Measurements from ENCODE around the gene TXNDC2. TPM values are rescaled to one million over a fixed set of nuclear protein-coding genes. Genes with fewer than 3 reads are reported as not detected.

TXNDC2 gene
- total RNA-seq, 1 experiment from 2014 or later: 0.12 TPM

DNA sequence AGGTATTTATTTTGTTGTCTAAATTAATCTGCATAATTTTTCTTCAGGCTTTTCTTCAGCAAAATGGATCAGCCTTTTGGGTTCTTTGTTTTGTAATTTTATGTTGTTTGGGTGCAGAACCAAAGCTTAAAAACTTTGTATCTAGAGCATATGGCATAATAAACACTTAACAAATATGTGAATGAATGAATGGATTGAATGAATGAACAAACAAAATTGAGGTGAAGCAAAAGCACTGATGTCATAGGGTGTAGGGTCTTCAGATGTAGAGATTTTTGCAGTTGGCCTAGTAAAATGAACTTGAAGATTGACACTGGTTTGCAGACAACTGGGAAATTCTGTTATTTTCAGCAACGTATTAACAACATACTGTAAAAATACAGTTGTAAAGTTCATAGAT is 45.4 kb downstream of the TXNDC2 start:
- H3K9me2 ChIP-seq (ENCODE audit: insufficient read depth): no peaks in the 10 kb centered on the region
- no TSS peak for BruUV-seq (replicated peaks)
- H3K27ac ChIP-seq (ENCODE audit: low read depth, low read length): no peak overlapping the region
- ChIA-PET CTCF (no interaction called here), POLR2A (no interaction called here), RAD21 (ENCODE audit: low non-redundant PET in 1 of 2, low total read pairs in 2 of 2, uncharacterized antibody in 2 of 2, unreplicated experiment in 2 of 2) (no interaction called here)
- DNase-seq (ENCODE audit: low read depth, low spot score): no peak
- H2AFZ ChIP-seq (ENCODE audit: low read depth, low read length, poor library complexity, severe bottlenecking): no peak overlapping the region
- H3K9me3 ChIP-seq (ENCODE audit: control insufficient read depth in 1 of 2, insufficient read depth in 1 of 2, low read depth in 1 of 2, low read length in 2 of 2): no peaks in the 10 kb centered on the region
- intact Hi-C loops (cut with micrococcal nuclease): no loop called here
- H4K20me1 ChIP-seq (ENCODE audit: insufficient read depth): peaks cover 49% of the 10 kb centered on the region; the same call in 1 of the 2 replicates
- peaks cover 0 to 8% of the 10 kb centered on the region in 2 experiments; a peak in 3 of 4 replicates for H3K36me3 ChIP-seq (ENCODE audit: control insufficient read depth in 1 of 2, insufficient read depth in 2 of 2, low read length in 2 of 2)
- no peak overlapping the region for H3K9ac ChIP-seq (ENCODE audit: low read length)
- no peak for ATAC-seq
- peaks cover 18 to 66% of the 10 kb centered on the region in 2 experiments for H3K4me1 ChIP-seq (ENCODE audit: control insufficient read depth in 1 of 2, insufficient read depth in 2 of 2, low read length in 2 of 2)
- no peak overlapping the region for H3K4me2 ChIP-seq (ENCODE audit: low read length)
- no peaks in the 10 kb centered on the region for H3K27me3 ChIP-seq (ENCODE audit: insufficient read depth, low read length)
- TF ChIP-seq EZH2phosphoT487 (IDR thresholded peaks at IDR 0.05; ENCODE audit: borderline replicate concordance): no peak
- TF ChIP-seq YY1 (IDR thresholded peaks at IDR 0.05; ENCODE audit: extremely low read depth, insufficient replicate concordance, low read depth, low read length): no peak
- TF ChIP-seq, protein P1, sequence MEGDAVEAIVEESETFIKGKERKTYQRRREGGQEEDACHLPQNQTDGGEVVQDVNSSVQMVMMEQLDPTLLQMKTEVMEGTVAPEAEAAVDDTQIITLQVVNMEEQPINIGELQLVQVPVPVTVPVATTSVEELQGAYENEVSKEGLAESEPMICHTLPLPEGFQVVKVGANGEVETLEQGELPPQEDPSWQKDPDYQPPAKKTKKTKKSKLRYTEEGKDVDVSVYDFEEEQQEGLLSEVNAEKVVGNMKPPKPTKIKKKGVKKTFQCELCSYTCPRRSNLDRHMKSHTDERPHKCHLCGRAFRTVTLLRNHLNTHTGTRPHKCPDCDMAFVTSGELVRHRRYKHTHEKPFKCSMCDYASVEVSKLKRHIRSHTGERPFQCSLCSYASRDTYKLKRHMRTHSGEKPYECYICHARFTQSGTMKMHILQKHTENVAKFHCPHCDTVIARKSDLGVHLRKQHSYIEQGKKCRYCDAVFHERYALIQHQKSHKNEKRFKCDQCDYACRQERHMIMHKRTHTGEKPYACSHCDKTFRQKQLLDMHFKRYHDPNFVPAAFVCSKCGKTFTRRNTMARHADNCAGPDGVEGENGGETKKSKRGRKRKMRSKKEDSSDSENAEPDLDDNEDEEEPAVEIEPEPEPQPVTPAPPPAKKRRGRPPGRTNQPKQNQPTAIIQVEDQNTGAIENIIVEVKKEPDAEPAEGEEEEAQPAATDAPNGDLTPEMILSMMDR (IDR thresholded peaks at IDR 0.05 in 2 of 3, conservative IDR thresholded peaks at IDR 0.05 in 1 of 3; ENCODE audit: borderline replicate concordance in 1 of 3, insufficient read depth in 1 of 3, low read depth in 2 of 3, low read length in 2 of 3): no peak
- H3K79me2 ChIP-seq (ENCODE audit: insufficient read depth, low read length): peaks cover 100% of the 10 kb centered on the region
- no peak overlapping the region for H3K4me3 ChIP-seq (replicated peaks in 1 of 2; ENCODE audit: low read depth in 1 of 2, low read length in 2 of 2)

DNA sequence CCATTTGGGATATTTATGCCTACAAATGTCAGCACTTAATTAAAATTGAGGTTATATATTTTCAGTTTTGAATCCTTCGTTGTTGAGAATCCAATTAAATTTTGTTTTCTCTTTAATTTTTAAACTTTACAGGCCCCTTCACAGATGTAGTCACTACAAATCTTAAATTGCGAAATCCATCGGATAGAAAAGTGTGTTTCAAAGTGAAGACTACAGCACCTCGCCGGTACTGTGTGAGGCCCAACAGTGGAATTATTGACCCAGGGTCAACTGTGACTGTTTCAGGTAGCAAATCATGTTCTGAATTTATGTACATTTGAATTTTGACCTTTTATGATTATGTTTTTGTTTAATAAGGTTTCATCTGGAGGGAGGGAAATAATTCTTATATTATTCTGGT is 45.9 kb downstream of the TXNDC2 start:
- Histone ChIP-seq H3K9me3 (ENCODE audit: control insufficient read depth in 1 of 2, insufficient read depth in 1 of 2, low read depth in 1 of 2, low read length in 2 of 2) (no peaks in the 10 kb centered on the region), H3K9me2 (ENCODE audit: insufficient read depth) (no peaks in the 10 kb centered on the region), H3K36me3 (ENCODE audit: control insufficient read depth in 1 of 2, insufficient read depth in 2 of 2, low read length in 2 of 2) (peaks cover 4 to 13% of the 10 kb centered on the region in 2 experiments; a peak in 3 of 4 replicates), H3K4me2 (ENCODE audit: low read length) (no peak overlapping the region), H3K4me3 (replicated peaks in 1 of 2; ENCODE audit: low read depth in 1 of 2, low read length in 2 of 2) (no peak overlapping the region), H3K27ac (ENCODE audit: low read depth, low read length) (no peak overlapping the region), H2AFZ (ENCODE audit: low read depth, low read length, poor library complexity, severe bottlenecking) (no peak overlapping the region), H3K9ac (ENCODE audit: low read length) (no peak overlapping the region), H3K79me2 (ENCODE audit: insufficient read depth, low read length) (peaks cover 100% of the 10 kb centered on the region), H3K27me3 (ENCODE audit: insufficient read depth, low read length) (no peaks in the 10 kb centered on the region), H4K20me1 (ENCODE audit: insufficient read depth) (peaks cover 44% of the 10 kb centered on the region; the same call in 1 of the 2 replicates), H3K4me1 (ENCODE audit: control insufficient read depth in 1 of 2, insufficient read depth in 2 of 2, low read length in 2 of 2) (peaks cover 18 to 60% of the 10 kb centered on the region in 2 experiments)
- DNase-seq (ENCODE audit: low read depth, low spot score): no peak
- ChIA-PET POLR2A (no interaction called here), RAD21 (ENCODE audit: low non-redundant PET in 1 of 2, low total read pairs in 2 of 2, uncharacterized antibody in 2 of 2, unreplicated experiment in 2 of 2) (no interaction called here), CTCF (no interaction called here)
- no peak for ATAC-seq
- TF ChIP-seq, protein P2, sequence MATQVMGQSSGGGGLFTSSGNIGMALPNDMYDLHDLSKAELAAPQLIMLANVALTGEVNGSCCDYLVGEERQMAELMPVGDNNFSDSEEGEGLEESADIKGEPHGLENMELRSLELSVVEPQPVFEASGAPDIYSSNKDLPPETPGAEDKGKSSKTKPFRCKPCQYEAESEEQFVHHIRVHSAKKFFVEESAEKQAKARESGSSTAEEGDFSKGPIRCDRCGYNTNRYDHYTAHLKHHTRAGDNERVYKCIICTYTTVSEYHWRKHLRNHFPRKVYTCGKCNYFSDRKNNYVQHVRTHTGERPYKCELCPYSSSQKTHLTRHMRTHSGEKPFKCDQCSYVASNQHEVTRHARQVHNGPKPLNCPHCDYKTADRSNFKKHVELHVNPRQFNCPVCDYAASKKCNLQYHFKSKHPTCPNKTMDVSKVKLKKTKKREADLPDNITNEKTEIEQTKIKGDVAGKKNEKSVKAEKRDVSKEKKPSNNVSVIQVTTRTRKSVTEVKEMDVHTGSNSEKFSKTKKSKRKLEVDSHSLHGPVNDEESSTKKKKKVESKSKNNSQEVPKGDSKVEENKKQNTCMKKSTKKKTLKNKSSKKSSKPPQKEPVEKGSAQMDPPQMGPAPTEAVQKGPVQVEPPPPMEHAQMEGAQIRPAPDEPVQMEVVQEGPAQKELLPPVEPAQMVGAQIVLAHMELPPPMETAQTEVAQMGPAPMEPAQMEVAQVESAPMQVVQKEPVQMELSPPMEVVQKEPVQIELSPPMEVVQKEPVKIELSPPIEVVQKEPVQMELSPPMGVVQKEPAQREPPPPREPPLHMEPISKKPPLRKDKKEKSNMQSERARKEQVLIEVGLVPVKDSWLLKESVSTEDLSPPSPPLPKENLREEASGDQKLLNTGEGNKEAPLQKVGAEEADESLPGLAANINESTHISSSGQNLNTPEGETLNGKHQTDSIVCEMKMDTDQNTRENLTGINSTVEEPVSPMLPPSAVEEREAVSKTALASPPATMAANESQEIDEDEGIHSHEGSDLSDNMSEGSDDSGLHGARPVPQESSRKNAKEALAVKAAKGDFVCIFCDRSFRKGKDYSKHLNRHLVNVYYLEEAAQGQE (IDR thresholded peaks at IDR 0.05; ENCODE audit: low read depth): no peak
- no peak for TF ChIP-seq SRF (IDR thresholded peaks at IDR 0.05; ENCODE audit: low read depth)
- no peak for TF ChIP-seq ZNF274 (IDR thresholded peaks at IDR 0.05; ENCODE audit: low read depth, low read length)
- no peak for TF ChIP-seq POLR2AphosphoS5 (IDR thresholded peaks at IDR 0.05; ENCODE audit: low read depth, low read length)
- TF ChIP-seq SIN3A (IDR thresholded peaks at IDR 0.05; ENCODE audit: low read depth): no peak
- TF ChIP-seq YY1 (IDR thresholded peaks at IDR 0.05; ENCODE audit: extremely low read depth, insufficient replicate concordance, low read depth, low read length): no peak
- BruUV-seq (replicated peaks): no TSS peak
- intact Hi-C loops (cut with micrococcal nuclease): no loop called here

Data from HCT116 (cell line).